Stimulated activated naive CD4-positive, alpha-beta T cell treated with Interleukin-2 at 50 U/mL for 16 hours (primary cell): ENCODE measurements around the gene ZNF565.
"Not testable (repeated sequence)": the region's sequence is repeated elsewhere in the genome, so short reads cannot be mapped to it uniquely, and the experiment has no call there.

Source experiments
- DNase-seq: peaks from one replicate; lab custom pipeline; 2025; lab: John Stamatoyannopoulos, UW

Gene ZNF565

DNA sequence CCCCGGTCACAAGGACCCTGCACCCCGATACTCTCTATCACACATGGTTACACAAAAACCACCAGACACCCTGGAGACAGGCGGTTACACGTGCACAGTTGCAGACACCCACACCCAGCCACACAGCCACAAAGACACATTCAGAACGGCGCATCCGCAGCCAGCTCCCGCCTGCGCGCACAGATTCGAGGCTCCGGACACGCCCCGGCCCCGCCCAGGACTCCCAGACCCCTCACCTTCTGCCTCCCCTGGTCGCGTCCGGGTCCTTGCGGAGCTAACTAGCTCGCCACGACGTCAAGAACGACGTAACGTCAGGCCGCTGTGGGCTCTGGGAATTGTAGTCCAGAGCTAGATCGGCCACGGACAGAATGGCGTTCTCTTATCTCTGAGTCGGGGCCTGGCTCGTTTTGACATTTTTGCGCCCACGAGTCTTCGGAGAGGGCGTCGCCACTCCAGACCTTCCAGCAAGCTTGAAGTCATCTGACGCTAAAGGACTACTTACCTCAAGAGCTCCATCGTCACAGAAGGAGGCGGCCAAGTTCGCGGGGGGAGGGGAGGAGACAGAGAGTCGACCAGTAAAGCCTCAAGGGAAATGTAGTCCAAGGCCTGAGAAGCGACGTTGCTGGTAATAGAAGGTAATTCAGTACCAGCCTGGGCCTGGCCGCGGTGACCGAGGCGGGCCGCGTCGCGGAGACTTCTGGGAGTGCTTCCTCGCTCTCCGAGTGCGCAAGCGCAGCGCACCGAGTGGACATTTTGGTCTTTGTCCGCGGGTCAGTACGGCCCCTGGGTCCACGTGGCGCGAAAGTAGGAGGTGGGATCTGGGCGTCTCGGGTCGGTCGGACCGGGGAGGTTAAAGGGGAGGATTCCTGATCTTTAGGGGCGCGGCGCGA lies at the start of gene ZNF565, which contains the start of gene ZNF146:
Gene ZNF565, minus strand, starts transcription at position 280 of the 890 bp plus-strand sequence. CDS start 12,680 bp downstream, outside the sequence.
Gene ZNF146, plus strand, starts transcription at position 721 of the 890 bp plus-strand sequence. CDS start 21,335 bp downstream, outside the sequence.
- peak; percentile 98 for DNase-seq

DNA sequence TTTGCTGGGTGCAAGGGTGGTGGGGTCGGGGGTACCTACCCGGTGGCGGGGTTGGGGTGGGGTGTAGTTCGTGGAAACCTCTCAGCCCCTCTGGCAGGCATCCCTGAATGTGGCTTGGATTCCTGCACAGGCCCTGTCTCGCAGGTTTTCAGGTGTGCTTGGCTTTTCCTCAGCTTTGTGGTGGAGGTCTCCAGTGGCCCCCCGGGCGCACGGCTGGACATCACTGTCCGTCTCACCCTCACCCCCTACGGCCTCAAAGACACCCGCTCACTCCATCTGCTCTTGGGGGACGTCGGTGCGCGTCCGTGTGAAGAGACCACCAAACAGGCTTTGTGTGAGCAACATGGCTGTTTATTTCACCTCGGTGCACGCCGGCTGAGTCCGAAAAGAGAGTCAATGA lies 44.7 kb upstream of the ZNF565 start:
- DNase-seq = no peak

- no peak for DNase-seq
These were observed 43.8 kb upstream of the ZNF565 start for GRCh38 chr19:36258028-36258875.

DNA sequence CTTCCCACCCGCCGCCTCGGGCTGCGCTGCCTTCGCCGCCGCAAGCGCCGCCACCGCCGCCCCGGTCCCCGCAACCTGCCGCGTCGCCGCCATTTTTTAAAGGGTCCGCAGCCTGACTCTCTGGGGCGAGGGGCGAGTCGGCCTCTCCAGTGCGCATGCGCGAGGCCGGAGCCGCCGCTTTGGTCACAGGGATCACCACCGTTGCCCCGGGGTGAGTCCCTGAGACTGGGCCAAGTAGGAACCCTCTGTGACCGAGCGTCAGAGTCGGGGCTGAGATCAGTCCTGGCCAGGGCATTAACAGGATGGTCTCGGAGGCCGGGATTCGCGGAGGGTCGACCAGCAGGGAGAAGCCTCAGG lies 43.0 kb upstream of the ZNF565 start:
- DNase-seq = no peak

DNA sequence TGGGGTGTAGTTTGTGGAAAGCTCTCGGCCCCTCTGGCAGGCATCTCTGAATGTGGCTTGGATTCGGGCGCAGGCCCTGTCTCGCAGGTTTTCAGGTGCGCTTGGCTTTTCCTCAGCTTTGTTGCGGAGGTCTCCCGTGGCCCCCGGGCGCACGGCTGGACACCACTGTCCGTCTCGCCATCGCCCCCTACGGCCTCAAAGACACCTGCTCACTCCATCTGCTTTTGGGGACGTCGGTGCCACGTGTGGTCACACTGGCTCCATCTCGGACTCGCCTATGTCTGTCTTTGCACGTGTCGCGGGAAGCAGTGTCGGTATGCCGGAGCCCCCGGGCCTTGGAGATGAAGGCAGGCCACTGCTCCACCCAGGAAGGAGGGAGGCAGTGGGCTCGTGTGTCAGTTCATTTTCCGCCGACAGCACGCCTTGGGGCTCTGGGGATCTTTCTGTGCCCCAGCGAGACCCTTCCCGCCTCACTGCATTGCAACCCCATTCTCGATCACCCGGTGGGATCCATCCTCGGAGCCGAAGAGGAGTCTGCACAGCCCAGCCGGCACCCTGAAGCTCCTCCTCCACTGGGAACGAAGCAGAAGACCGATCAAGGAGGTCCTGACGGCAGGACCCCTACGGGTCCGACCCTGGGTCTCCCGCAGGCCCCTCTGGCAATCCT lies 42.5 kb upstream of the ZNF565 start:
- DNase-seq = no peak

- DNase-seq = no peak
These were observed 41.6 kb upstream of the ZNF565 start for GRCh38 chr19:36256064-36256463.

GRCh38 chr19:36255316-36255715 lies 40.9 kb upstream of the ZNF565 start:
- no peak for DNase-seq

- no peak for DNase-seq
These were observed 40.4 kb upstream of the ZNF565 start for GRCh38 chr19:36254848-36255247.

- no peak for DNase-seq
These were observed 37.6 kb upstream of the ZNF565 start for GRCh38 chr19:36252047-36252446.

DNA sequence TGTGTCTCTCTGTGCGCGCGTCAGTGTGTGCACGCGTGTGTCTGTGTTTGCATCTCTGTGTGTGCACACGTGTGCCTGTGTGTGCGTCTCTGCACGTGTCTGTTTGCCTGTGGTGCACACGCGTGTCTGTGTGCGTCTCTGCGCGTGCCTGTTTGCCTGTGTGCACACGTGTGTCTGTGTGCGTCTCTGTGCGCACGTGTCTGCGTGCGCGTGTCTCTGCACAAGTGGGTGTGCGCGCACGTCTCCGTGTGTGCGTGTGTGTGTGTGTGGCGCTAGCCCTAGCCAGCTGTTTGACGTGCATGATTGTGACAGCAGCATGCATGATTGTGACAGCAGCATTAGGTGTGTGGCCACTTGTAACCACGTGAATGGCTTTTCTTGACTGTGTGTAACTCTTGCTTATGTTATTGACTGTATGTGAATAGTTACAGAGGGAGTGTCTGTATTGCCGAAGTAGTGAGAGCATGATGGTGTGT lies 31.6 kb upstream of the ZNF565 start:
- DNase-seq = no peak

DNA sequence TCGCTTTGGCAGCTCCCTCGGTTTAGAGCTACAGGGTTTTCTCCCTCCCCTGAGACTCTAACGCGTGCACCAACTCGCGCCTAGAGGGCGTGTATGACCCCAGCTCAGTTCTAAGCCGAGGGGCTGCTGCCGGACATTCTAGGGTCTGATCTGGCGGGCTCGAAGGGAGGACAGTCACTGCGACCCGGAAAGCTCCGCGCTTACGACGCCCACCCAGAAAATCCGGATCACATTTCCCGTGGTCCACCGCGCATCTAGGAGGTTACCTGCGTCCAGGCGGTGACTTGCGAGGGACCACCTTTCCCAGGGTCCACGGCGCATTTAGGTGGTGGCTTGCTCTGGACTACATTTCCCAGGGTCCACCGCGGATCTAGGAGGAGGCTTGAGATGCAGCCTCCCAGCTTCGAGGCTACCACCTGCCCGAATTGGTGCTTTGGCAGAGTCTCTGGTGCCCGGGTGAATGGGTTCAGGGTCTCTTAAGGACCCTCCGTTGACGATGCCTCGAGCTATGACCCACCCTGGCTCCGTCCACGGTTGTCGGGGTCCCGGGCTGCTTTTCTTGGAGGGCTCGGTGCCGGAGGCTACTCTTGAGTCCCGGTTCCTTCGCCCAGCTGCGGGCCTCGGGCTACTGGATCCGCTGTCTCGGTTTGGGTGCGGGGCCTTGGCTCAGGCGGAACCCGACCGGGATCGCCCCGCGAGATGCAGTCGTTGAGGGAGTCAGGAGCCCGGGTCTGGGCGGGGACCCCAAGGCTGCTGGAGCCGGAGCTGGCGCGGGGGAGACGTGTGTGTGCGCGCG lies 30.9 kb upstream of the ZNF565 start:
- no peak for DNase-seq

DNA sequence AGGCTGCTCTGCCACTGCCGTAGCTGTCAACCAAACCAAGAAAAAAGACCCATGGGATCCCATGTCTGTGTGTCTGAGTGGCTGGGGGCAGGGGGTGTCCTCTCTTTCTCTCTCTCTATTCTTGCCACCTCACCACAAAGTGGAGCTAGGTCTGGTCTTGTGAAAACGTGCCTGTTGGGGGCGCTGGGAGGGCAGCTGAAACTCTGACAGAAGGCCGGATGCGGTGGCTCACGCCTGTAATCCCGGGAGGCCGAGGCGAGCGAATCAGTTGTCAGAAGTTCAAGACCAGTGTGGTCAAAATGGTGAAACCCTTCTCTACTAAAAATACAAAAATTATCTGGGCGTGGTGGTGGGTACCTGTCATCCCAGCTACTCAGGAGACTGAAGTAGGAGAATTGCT lies 29.6 kb upstream of the ZNF565 start:
- no peak for DNase-seq

DNA sequence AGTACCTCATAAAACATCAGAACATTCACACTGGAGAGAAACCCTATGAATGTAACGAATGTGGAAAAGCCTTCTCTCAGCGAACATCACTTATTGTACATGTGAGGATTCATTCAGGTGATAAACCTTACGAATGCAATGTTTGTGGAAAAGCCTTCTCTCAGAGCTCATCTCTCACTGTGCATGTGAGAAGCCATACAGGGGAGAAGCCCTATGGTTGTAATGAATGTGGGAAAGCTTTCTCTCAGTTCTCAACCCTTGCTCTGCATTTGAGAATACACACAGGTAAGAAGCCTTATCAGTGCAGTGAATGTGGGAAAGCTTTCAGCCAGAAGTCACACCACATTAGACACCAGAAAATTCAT lies 22.5 kb upstream of the ZNF565 start:
- no peak for DNase-seq

GRCh38 chr19:36236304-36236945 lies 22.0 kb upstream of the ZNF565 start:
- DNase-seq = no peak

- not testable (repeated sequence) for DNase-seq
These were observed 19.2 kb upstream of the ZNF565 start for GRCh38 chr19:36233626-36234025.

GRCh38 chr19:36225219-36225892 lies 10.9 kb upstream of the ZNF565 start:
- no peak for DNase-seq

- no peak for DNase-seq
These were observed 8.0 kb upstream of the ZNF565 start for GRCh38 chr19:36222503-36222902.

GRCh38 chr19:36221474-36221873 lies 7.0 kb upstream of the ZNF565 start:
- DNase-seq = no peak

GRCh38 chr19:36215276-36216123 lies 1.0 kb upstream of the ZNF565 start:
- peak; percentile 2 for DNase-seq
